ENCODE results near the gene CCDC40. TPM values are rescaled to one million over a fixed set of nuclear protein-coding genes. Genes with fewer than 3 reads are reported as not detected.

Gene CCDC40
- total RNA-seq, 2 donors from 2014 or later = 3.0 to 9.3 TPM

- peaks cover 0 to 29% of the 10 kb centered on the region in 2 donors for H3K4me1 ChIP-seq
- no peak for DNase-seq (ENCODE audit: low spot score)
- TF ChIP-seq CTCF (IDR thresholded peaks at IDR 0.05) = peak; percentile 99
- no peak overlapping the region for H3K27ac ChIP-seq
- H3K27me3 ChIP-seq = no peaks in the 10 kb centered on the region
- H3K9me3 ChIP-seq = no peaks in the 10 kb centered on the region
- peak overlapping the region in 1 of 2 donors; percentile 27 for H3K4me3 ChIP-seq
- peaks cover 10% of the 10 kb centered on the region for H3K36me3 ChIP-seq
These were observed 30.8 kb upstream of the CCDC40 start for GRCh38 chr17:80005360-80006338.

- peaks cover 10% of the 10 kb centered on the region for H3K36me3 ChIP-seq
- no peaks in the 10 kb centered on the region for H3K27me3 ChIP-seq
- no peaks in the 10 kb centered on the region for H3K9me3 ChIP-seq
- H3K27ac ChIP-seq = no peak overlapping the region
- peaks cover 0 to 22% of the 10 kb centered on the region in 2 donors for H3K4me1 ChIP-seq
- DNase-seq (ENCODE audit: low spot score) = no peak
- no peak overlapping the region for H3K4me3 ChIP-seq
- no peak for TF ChIP-seq CTCF (IDR thresholded peaks at IDR 0.05)
These were observed 30.1 kb upstream of the CCDC40 start for GRCh38 chr17:80006339-80006720.

- H3K27me3 ChIP-seq = no peaks in the 10 kb centered on the region
- no peak for DNase-seq (ENCODE audit: low spot score)
- no peak for TF ChIP-seq CTCF (IDR thresholded peaks at IDR 0.05)
- no peak overlapping the region for H3K4me3 ChIP-seq
- no peak overlapping the region for H3K27ac ChIP-seq
- H3K36me3 ChIP-seq = peaks cover 10% of the 10 kb centered on the region
- H3K9me3 ChIP-seq = no peaks in the 10 kb centered on the region
- H3K4me1 ChIP-seq = peaks cover 0 to 19% of the 10 kb centered on the region in 2 donors
These were observed 29.4 kb upstream of the CCDC40 start for GRCh38 chr17:80006811-80007752.

- peaks cover 10% of the 10 kb centered on the region for H3K36me3 ChIP-seq
- H3K4me1 ChIP-seq = peaks cover 0 to 19% of the 10 kb centered on the region in 2 donors
- H3K27me3 ChIP-seq = no peaks in the 10 kb centered on the region
- no peak overlapping the region for H3K27ac ChIP-seq
- no peak for TF ChIP-seq CTCF (IDR thresholded peaks at IDR 0.05)
- H3K9me3 ChIP-seq = no peaks in the 10 kb centered on the region
- H3K4me3 ChIP-seq = no peak overlapping the region
- DNase-seq (ENCODE audit: low spot score) = no peak
These were observed 28.5 kb upstream of the CCDC40 start for GRCh38 chr17:80007939-80008338.

- Histone ChIP-seq H3K4me3 (no peak overlapping the region), H3K27me3 (no peaks in the 10 kb centered on the region), H3K4me1 (peaks cover 0 to 19% of the 10 kb centered on the region in 2 donors), H3K36me3 (peaks cover 14% of the 10 kb centered on the region), H3K27ac (no peak overlapping the region), H3K9me3 (no peaks in the 10 kb centered on the region)
- DNase-seq (ENCODE audit: low spot score) = peak; percentile 86
- peak; percentile 96 for TF ChIP-seq CTCF (IDR thresholded peaks at IDR 0.05)
These were observed 28.0 kb upstream of the CCDC40 start for GRCh38 chr17:80008383-80008840.

Measured in right atrium auricular region (tissue), 2 donors.